ENCODE measurements around the gene GCM1. TPM values are rescaled to one million over a fixed set of nuclear protein-coding genes. Genes with fewer than 3 reads are reported as not detected.

The GCM1 gene
- total and polyA plus RNA-seq, 4 donors: 0.05 to 0.08 TPM; not detected in 2

- no peaks in the 10 kb centered on the region for H3K9me3 ChIP-seq (ENCODE audit: control insufficient read depth in 4 of 4, low read length in 3 of 4)
- H3K27ac ChIP-seq (ENCODE audit: low read depth in 1 of 2, low read length in 2 of 2): no peak overlapping the region
- no peak for DNase-seq (ENCODE audit: low spot score)
- TF ChIP-seq RAD21 (IDR thresholded peaks at IDR 0.05): no peak
- TF ChIP-seq SP1 (IDR thresholded peaks at IDR 0.05): no peak
- no peak for TF ChIP-seq FOXA1 (IDR thresholded peaks at IDR 0.05)
- no peak for TF ChIP-seq GABPA (IDR thresholded peaks at IDR 0.05 in 1 of 2, conservative IDR thresholded peaks at IDR 0.05 in 1 of 2)
- TF ChIP-seq YY1 (IDR thresholded peaks at IDR 0.05): no peak
- TF ChIP-seq, protein P1, sequence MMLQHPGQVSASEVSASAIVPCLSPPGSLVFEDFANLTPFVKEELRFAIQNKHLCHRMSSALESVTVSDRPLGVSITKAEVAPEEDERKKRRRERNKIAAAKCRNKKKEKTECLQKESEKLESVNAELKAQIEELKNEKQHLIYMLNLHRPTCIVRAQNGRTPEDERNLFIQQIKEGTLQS (IDR thresholded peaks at IDR 0.05): no peak
- TF ChIP-seq HNF4G (IDR thresholded peaks at IDR 0.05): no peak
- no peak for TF ChIP-seq JUND (IDR thresholded peaks at IDR 0.05)
- TF ChIP-seq RXRA (IDR thresholded peaks at IDR 0.05): no peak
- TF ChIP-seq HNF4A (conservative IDR thresholded peaks at IDR 0.05): no peak
- H3K27me3 ChIP-seq (ENCODE audit: control insufficient read depth in 4 of 4, insufficient read depth in 4 of 4, low read length in 3 of 4): no peaks in the 10 kb centered on the region
- WGBS: 78% methylated on average over 1 of the region's 1 CpG
- no peak overlapping the region for H3K9ac ChIP-seq (ENCODE audit: low read depth in 1 of 2, low read length in 2 of 2)
- H3K36me3 ChIP-seq (ENCODE audit: control insufficient read depth in 4 of 4, insufficient read depth in 3 of 4, low read depth in 1 of 4, low read length in 3 of 4): no peaks in the 10 kb centered on the region
- peaks cover 0 to 10% (median under 1%) of the 10 kb centered on the region in 4 donors for H3K4me1 ChIP-seq (ENCODE audit: control insufficient read depth in 4 of 4, insufficient read depth in 4 of 4, low read length in 3 of 4)
- H3K4me3 ChIP-seq (ENCODE audit: low read depth in 1 of 3, low read length in 3 of 3): no peak overlapping the region
Observed at GRCh38 chr6:53178837-53179432, 30.3 kb upstream of the GCM1 start.

DNA sequence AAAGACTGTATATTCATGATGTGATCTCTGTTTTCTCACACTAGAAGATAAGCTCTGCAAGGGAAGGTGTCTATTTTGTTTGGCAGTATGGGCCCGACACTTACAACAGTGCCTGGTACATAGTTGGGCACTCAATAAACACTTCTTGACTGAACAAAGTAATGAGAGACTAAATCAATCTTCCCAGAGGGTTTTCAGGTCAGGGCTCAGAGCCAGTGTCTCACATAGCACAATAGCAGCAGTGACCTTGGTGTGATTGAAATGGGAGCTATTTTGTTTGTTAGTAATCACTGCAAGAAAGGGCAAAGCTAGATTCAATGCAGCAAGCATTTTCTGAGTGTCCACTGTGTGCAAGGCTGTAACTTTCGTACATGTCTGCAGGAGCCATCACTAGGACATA, 26.4 kb upstream of the GCM1 start:
- TF ChIP-seq, protein P2, sequence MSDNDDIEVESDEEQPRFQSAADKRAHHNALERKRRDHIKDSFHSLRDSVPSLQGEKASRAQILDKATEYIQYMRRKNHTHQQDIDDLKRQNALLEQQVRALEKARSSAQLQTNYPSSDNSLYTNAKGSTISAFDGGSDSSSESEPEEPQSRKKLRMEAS (IDR thresholded peaks at IDR 0.05): no peak
- TF ChIP-seq RXRA (IDR thresholded peaks at IDR 0.05): no peak
- TF ChIP-seq, protein P3, sequence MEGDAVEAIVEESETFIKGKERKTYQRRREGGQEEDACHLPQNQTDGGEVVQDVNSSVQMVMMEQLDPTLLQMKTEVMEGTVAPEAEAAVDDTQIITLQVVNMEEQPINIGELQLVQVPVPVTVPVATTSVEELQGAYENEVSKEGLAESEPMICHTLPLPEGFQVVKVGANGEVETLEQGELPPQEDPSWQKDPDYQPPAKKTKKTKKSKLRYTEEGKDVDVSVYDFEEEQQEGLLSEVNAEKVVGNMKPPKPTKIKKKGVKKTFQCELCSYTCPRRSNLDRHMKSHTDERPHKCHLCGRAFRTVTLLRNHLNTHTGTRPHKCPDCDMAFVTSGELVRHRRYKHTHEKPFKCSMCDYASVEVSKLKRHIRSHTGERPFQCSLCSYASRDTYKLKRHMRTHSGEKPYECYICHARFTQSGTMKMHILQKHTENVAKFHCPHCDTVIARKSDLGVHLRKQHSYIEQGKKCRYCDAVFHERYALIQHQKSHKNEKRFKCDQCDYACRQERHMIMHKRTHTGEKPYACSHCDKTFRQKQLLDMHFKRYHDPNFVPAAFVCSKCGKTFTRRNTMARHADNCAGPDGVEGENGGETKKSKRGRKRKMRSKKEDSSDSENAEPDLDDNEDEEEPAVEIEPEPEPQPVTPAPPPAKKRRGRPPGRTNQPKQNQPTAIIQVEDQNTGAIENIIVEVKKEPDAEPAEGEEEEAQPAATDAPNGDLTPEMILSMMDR (IDR thresholded peaks at IDR 0.05; ENCODE audit: low read depth, low read length, missing input control): no peak
- Histone ChIP-seq H3K4me3 (ENCODE audit: low read depth in 1 of 3, low read length in 3 of 3) (no peak overlapping the region), H3K9me3 (ENCODE audit: control insufficient read depth in 4 of 4, low read length in 3 of 4) (no peaks in the 10 kb centered on the region), H3K36me3 (ENCODE audit: control insufficient read depth in 4 of 4, insufficient read depth in 3 of 4, low read depth in 1 of 4, low read length in 3 of 4) (no peaks in the 10 kb centered on the region), H3K4me1 (ENCODE audit: control insufficient read depth in 4 of 4, insufficient read depth in 4 of 4, low read length in 3 of 4) (peaks cover 0 to 10% (median 0%) of the 10 kb centered on the region in 4 donors), H3K27ac (ENCODE audit: low read depth in 1 of 2, low read length in 2 of 2) (no peak overlapping the region), H3K27me3 (ENCODE audit: control insufficient read depth in 4 of 4, insufficient read depth in 4 of 4, low read length in 3 of 4) (no peaks in the 10 kb centered on the region), H3K9ac (ENCODE audit: low read depth in 1 of 2, low read length in 2 of 2) (no peak overlapping the region)
- DNase-seq (ENCODE audit: low spot score): no peak
- 53% methylated on average over 2 of the region's 2 CpGs for WGBS

GRCh38 chr6:53172468-53172803, 23.8 kb upstream of the GCM1 start:
- 78% methylated on average over 6 of the region's 6 CpGs for WGBS
- peaks cover 0 to 10% (median 0%) of the 10 kb centered on the region in 4 donors for H3K4me1 ChIP-seq (ENCODE audit: control insufficient read depth in 4 of 4, insufficient read depth in 4 of 4, low read length in 3 of 4)

More at GRCh38 chr6:53172468-53172803, 23.8 kb upstream of the GCM1 start:
- no peak for TF ChIP-seq RAD21 (IDR thresholded peaks at IDR 0.05)
- TF ChIP-seq FOXA2 (IDR thresholded peaks at IDR 0.05): no peak
- TF ChIP-seq HNF4G (IDR thresholded peaks at IDR 0.05): no peak
- no peak for TF ChIP-seq JUND (IDR thresholded peaks at IDR 0.05)
- TF ChIP-seq NR2F2 (IDR thresholded peaks at IDR 0.05): no peak
- no peak for TF ChIP-seq REST (IDR thresholded peaks at IDR 0.05)
- TF ChIP-seq FOXA1 (IDR thresholded peaks at IDR 0.05): no peak
- no peaks in the 10 kb centered on the region for H3K9me3 ChIP-seq (ENCODE audit: control insufficient read depth in 4 of 4, low read length in 3 of 4)
- no peaks in the 10 kb centered on the region for H3K27me3 ChIP-seq (ENCODE audit: control insufficient read depth in 4 of 4, insufficient read depth in 4 of 4, low read length in 3 of 4)
- H3K27ac ChIP-seq (ENCODE audit: low read depth in 1 of 2, low read length in 2 of 2): no peak overlapping the region
- no peaks in the 10 kb centered on the region for H3K36me3 ChIP-seq (ENCODE audit: control insufficient read depth in 4 of 4, insufficient read depth in 3 of 4, low read depth in 1 of 4, low read length in 3 of 4)
- H3K4me3 ChIP-seq (ENCODE audit: low read depth in 1 of 3, low read length in 3 of 3): no peak overlapping the region
- DNase-seq (ENCODE audit: low spot score): no peak
- no peak overlapping the region for H3K9ac ChIP-seq (ENCODE audit: low read depth in 1 of 2, low read length in 2 of 2)

All from liver (tissue), 9 donors.